VCaP (cell line): Measurements from ENCODE around the gene LRRC10B.

Experiments
- H3K27ac ChIP-seq: fragments of 450-650 bp; 2 replicates; pipeline ENCODE4 v1.5.1; 2017
- CTCF ChIP-seq: fragments of 450-650 bp; conservative IDR thresholded peaks from 2 replicates; pipeline ENCODE4 v1.5.1; 2017; ENCODE audit warnings: mild to moderate bottlenecking, moderate library complexity

The LRRC10B gene

GRCh38 chr11:61486779-61487178 lies 21.8 kb upstream of the LRRC10B start:
- no peak overlapping the region for H3K27ac ChIP-seq
- TF ChIP-seq CTCF: no peak

- TF ChIP-seq CTCF: no peak
- H3K27ac ChIP-seq: peak overlapping the region; percentile 93
These were observed 21.1 kb upstream of the LRRC10B start for GRCh38 chr11:61487342-61488025.

GRCh38 chr11:61488651-61489291 lies 19.8 kb upstream of the LRRC10B start:
- H3K27ac ChIP-seq: peak overlapping the region; percentile 93
- TF ChIP-seq CTCF: no peak

GRCh38 chr11:61489833-61490721 lies 18.5 kb upstream of the LRRC10B start:
- no peak for TF ChIP-seq CTCF
- peak overlapping the region; percentile 93 for H3K27ac ChIP-seq

GRCh38 chr11:61491736-61492395 lies 16.7 kb upstream of the LRRC10B start:
- H3K27ac ChIP-seq: peak overlapping the region; percentile 93; the same call in 1 of the 2 replicates
- TF ChIP-seq CTCF: no peak

GRCh38 chr11:61494381-61494961 lies 14.1 kb upstream of the LRRC10B start:
- no peak for TF ChIP-seq CTCF
- no peak overlapping the region for H3K27ac ChIP-seq
